ENCODE data around the gene CPNE6. TPM values are rescaled to one million over a fixed set of nuclear protein-coding genes. Genes with fewer than 3 reads are reported as not detected.

Gene CPNE6
- polyA plus RNA-seq, 1 donor = 0.18 TPM

- no peak for DNase-seq
Measured at GRCh38 chr14:24086193-24086955, 15.0 kb downstream of the CPNE6 start.

GRCh38 chr14:24087004-24087403 is 15.6 kb downstream of the CPNE6 start:
- DNase-seq = no peak

GRCh38 chr14:24088095-24088494 is 16.7 kb downstream of the CPNE6 start:
- DNase-seq = no peak

GRCh38 chr14:24089890-24090289 is 18.5 kb downstream of the CPNE6 start:
- DNase-seq = no peak

- DNase-seq = no peak
Measured at GRCh38 chr14:24092110-24092504, 20.7 kb downstream of the CPNE6 start.

- DNase-seq = no peak
Measured at GRCh38 chr14:24092505-24093206, 21.3 kb downstream of the CPNE6 start.

- no peak for DNase-seq
Measured at GRCh38 chr14:24093207-24093900, 22.0 kb downstream of the CPNE6 start.

GRCh38 chr14:24093901-24094840 is 22.8 kb downstream of the CPNE6 start, which contains the start of gene PCK2:
Gene PCK2 (plus strand): TSS chr14:24094311. CDS start chr14:24094406, 95 bp downstream.
- peak; percentile 81 for DNase-seq

- DNase-seq = no peak
Measured at GRCh38 chr14:24094841-24095270, 23.5 kb downstream of the CPNE6 start.

GRCh38 chr14:24095271-24096068 is 24.1 kb downstream of the CPNE6 start:
- peak; percentile 51 for DNase-seq

GRCh38 chr14:24096545-24097181 is 25.3 kb downstream of the CPNE6 start:
- DNase-seq = no peak

- no peak for DNase-seq
Measured at GRCh38 chr14:24098229-24098926, 27.0 kb downstream of the CPNE6 start.

- no peak for DNase-seq
Measured at GRCh38 chr14:24098927-24099813, 27.8 kb downstream of the CPNE6 start.

GRCh38 chr14:24100197-24100981 is 29.0 kb downstream of the CPNE6 start:
- no peak for DNase-seq

- DNase-seq = no peak
Measured at GRCh38 chr14:24100982-24101494, 29.7 kb downstream of the CPNE6 start.

- DNase-seq = no peak
Measured at GRCh38 chr14:24102357-24103048, 31.1 kb downstream of the CPNE6 start.

GRCh38 chr14:24103451-24103850 is 32.1 kb downstream of the CPNE6 start:
- no peak for DNase-seq
